Vagina (tissue), 2 donors: ENCODE data around the gene LBP. TPM values are rescaled to one million over a fixed set of nuclear protein-coding genes. Genes with fewer than 3 reads are reported as not detected.
"Not testable (repeated sequence)": the region's sequence is repeated elsewhere in the genome, so short reads cannot be mapped to it uniquely, and the experiment has no call there.

Source experiments
- DNase-seq, 2 donors: peaks; one replicate each; pipeline ENCODE4 v3.0.0-alpha.2; 2017; ENCODE audit errors: extremely low spot score in 2 of 2
- H3K27ac ChIP-seq: fragments of 200-600 bp; sonication (generic); one replicate; pipeline ENCODE4 v1.5.1; 2019
- H3K27me3 ChIP-seq: fragments of 200-600 bp; sonication (generic); one replicate; pipeline ENCODE4 v1.5.1; 2019
- H3K36me3 ChIP-seq, 2 donors: fragments of 200-600 bp; sonication (generic); one replicate each; pipeline ENCODE4 v1.5.1; 2017 to 2019
- H3K4me1 ChIP-seq: fragments of 200-600 bp; sonication (generic); one replicate; pipeline ENCODE4 v1.5.1; 2019
- H3K4me3 ChIP-seq, 2 donors: fragments of 200-600 bp; sonication (generic); 1 replicate in 1 of 2; 2 replicates in 1 of 2; pipeline ENCODE4 v1.5.1; 2016 to 2019
- H3K9me3 ChIP-seq: fragments of 200-600 bp; sonication (generic); one replicate; pipeline ENCODE4 v1.5.1; 2019
- CTCF ChIP-seq, 3 experiments: fragments of 450-650 bp in 2 of 3; fragments of 200-600 bp in 1 of 3; sonication (generic) in 1 of 3; IDR thresholded peaks; one replicate each; pipeline ENCODE4 v1.5.1; 2017 to 2019; ENCODE audit warnings: antibody characterized with exemption in 3 of 3, mild to moderate bottlenecking in 2 of 3, moderate library complexity in 2 of 3
- POLR2A ChIP-seq, 2 donors: fragments of 450-650 bp; IDR thresholded peaks; one replicate each; pipeline ENCODE4 v1.6.1; 2017; ENCODE audit warnings: antibody characterized with exemption in 2 of 2, mild to moderate bottlenecking in 2 of 2, moderate library complexity in 2 of 2
- POLR2AphosphoS5 ChIP-seq, 2 donors: sonication (generic); formaldehyde crosslinking; IDR thresholded peaks; one replicate each; pipeline ENCODE4 v1.9.0; 2017; ENCODE audit warnings: antibody characterized with exemption in 2 of 2, mild to moderate bottlenecking in 2 of 2, low read depth in 1 of 2; ENCODE audit not compliant: insufficient read depth in 1 of 2
- intact Hi-C: fragments of 100-400 bp; cut with DNase I; formaldehyde crosslinking; loops from one replicate; pipeline ENCODE4 v1.15.1; 2023
- total RNA-seq: library from RNA; depleted of rRNA; stranded (reverse); fragments of >200 nt; gene quantifications from one replicate; pipeline ENCODE4 v1.2.3, GENCODE V29; 2016

The LBP gene
- total RNA-seq, 1 donor from 2014 or later = 0.98 TPM

- Histone ChIP-seq H3K27ac (no peak overlapping the region), H3K4me1 (no peaks in the 10 kb centered on the region), H3K36me3 (no peaks in the 10 kb centered on the region), H3K4me3 (no peak overlapping the region), H3K27me3 (no peaks in the 10 kb centered on the region), H3K9me3 (no peaks in the 10 kb centered on the region)
- TF ChIP-seq POLR2AphosphoS5 (IDR thresholded peaks at IDR 0.05; ENCODE audit: insufficient read depth in 1 of 2, low read depth in 1 of 2) (no peak), CTCF (IDR thresholded peaks at IDR 0.05) (no peak), POLR2A (IDR thresholded peaks at IDR 0.05) (no peak)
- DNase-seq = no peak
- intact Hi-C loops = no loop called here
These were observed 55.8 kb downstream of the LBP start for GRCh38 chr20:38402089-38402488.

- no peaks in the 10 kb centered on the region for H3K4me1 ChIP-seq
- no peaks in the 10 kb centered on the region for H3K27me3 ChIP-seq
- intact Hi-C loops = no loop called here
- no peak overlapping the region for H3K27ac ChIP-seq
- TF ChIP-seq POLR2A (IDR thresholded peaks at IDR 0.05) (no peak), POLR2AphosphoS5 (IDR thresholded peaks at IDR 0.05; ENCODE audit: insufficient read depth in 1 of 2, low read depth in 1 of 2) (no peak), CTCF (IDR thresholded peaks at IDR 0.05) (no peak)
- DNase-seq = no peak
- no peaks in the 10 kb centered on the region for H3K36me3 ChIP-seq
- H3K9me3 ChIP-seq = no peaks in the 10 kb centered on the region
- H3K4me3 ChIP-seq = no peak overlapping the region
These were observed 56.5 kb downstream of the LBP start for GRCh38 chr20:38402816-38403215.

- no peaks in the 10 kb centered on the region for H3K27me3 ChIP-seq
- TF ChIP-seq POLR2AphosphoS5 (IDR thresholded peaks at IDR 0.05; ENCODE audit: insufficient read depth in 1 of 2, low read depth in 1 of 2) (no peak), POLR2A (IDR thresholded peaks at IDR 0.05) (no peak)
- intact Hi-C loops = no loop called here
- no peak overlapping the region for H3K27ac ChIP-seq
- no peaks in the 10 kb centered on the region for H3K36me3 ChIP-seq
- no peaks in the 10 kb centered on the region for H3K9me3 ChIP-seq
- H3K4me3 ChIP-seq = no peak overlapping the region
- no peaks in the 10 kb centered on the region for H3K4me1 ChIP-seq
- no peak for DNase-seq
These were observed 57.7 kb downstream of the LBP start for GRCh38 chr20:38404016-38404415.

GRCh38 chr20:38405132-38405531, 58.9 kb downstream of the LBP start:
- H3K27ac ChIP-seq = no peak overlapping the region
- intact Hi-C loops = loop anchor here (5.0 kb wide), 1 partner anchor 68 kb away; no protein-coding TSS in a partner anchor
- no peak overlapping the region for H3K4me3 ChIP-seq
- H3K9me3 ChIP-seq = no peaks in the 10 kb centered on the region
- H3K27me3 ChIP-seq = no peaks in the 10 kb centered on the region
- TF ChIP-seq CTCF (IDR thresholded peaks at IDR 0.05) (no peak), POLR2AphosphoS5 (IDR thresholded peaks at IDR 0.05; ENCODE audit: insufficient read depth in 1 of 2, low read depth in 1 of 2) (no peak), POLR2A (IDR thresholded peaks at IDR 0.05) (no peak)
- H3K4me1 ChIP-seq = no peaks in the 10 kb centered on the region
- no peaks in the 10 kb centered on the region for H3K36me3 ChIP-seq
- DNase-seq = no peak

- Histone ChIP-seq H3K4me1 (no peaks in the 10 kb centered on the region), H3K9me3 (no peaks in the 10 kb centered on the region), H3K27ac (no peak overlapping the region), H3K36me3 (peaks cover 0 to 4% of the 10 kb centered on the region in 2 donors), H3K27me3 (no peaks in the 10 kb centered on the region), H3K4me3 (no peak overlapping the region)
- no peak for DNase-seq
- intact Hi-C loops = loop anchor here (5.0 kb wide), 1 partner anchor 69 kb away; no protein-coding TSS in a partner anchor
- TF ChIP-seq POLR2A (IDR thresholded peaks at IDR 0.05) (no peak), POLR2AphosphoS5 (IDR thresholded peaks at IDR 0.05; ENCODE audit: insufficient read depth in 1 of 2, low read depth in 1 of 2) (no peak)
These were observed 60.2 kb downstream of the LBP start for GRCh38 chr20:38406476-38406875.

GRCh38 chr20:38407321-38407720, 61.0 kb downstream of the LBP start:
- TF ChIP-seq POLR2AphosphoS5 (IDR thresholded peaks at IDR 0.05; ENCODE audit: insufficient read depth in 1 of 2, low read depth in 1 of 2) (no peak), CTCF (IDR thresholded peaks at IDR 0.05) (no peak)
- Histone ChIP-seq H3K4me1 (no peaks in the 10 kb centered on the region), H3K4me3 (no peak overlapping the region), H3K9me3 (no peaks in the 10 kb centered on the region), H3K36me3 (peaks cover 0 to 4% of the 10 kb centered on the region in 2 donors), H3K27me3 (no peaks in the 10 kb centered on the region), H3K27ac (no peak overlapping the region)
- no peak for DNase-seq
- intact Hi-C loops = loop anchor here (5.0 kb wide), 1 partner anchor 70 kb away; no protein-coding TSS in a partner anchor

GRCh38 chr20:38407822-38408221, 61.5 kb downstream of the LBP start:
- DNase-seq, H3K9me3 ChIP-seq, H3K27ac ChIP-seq, H3K4me1 ChIP-seq, H3K27me3 ChIP-seq, H3K4me3 ChIP-seq, H3K36me3 ChIP-seq: not testable (repeated sequence)
- intact Hi-C loops = loop anchor here (5.0 kb wide), 1 partner anchor 71 kb away; no protein-coding TSS in a partner anchor
